PC-3 (cell line): Measurements from ENCODE around the gene DRD2.

Source experiments
- EZH2 ChIP-seq: fragments of 300-600 bp; sonication (generic); IDR thresholded peaks from one replicate; pipeline ENCODE4 v1.6.1; 2017; ENCODE audit warnings: antibody characterized with exemption, mild to moderate bottlenecking, low read length; ENCODE audit not compliant: unreplicated experiment
- EZH2phosphoT487 ChIP-seq: fragments of 300-600 bp; sonication (generic); IDR thresholded peaks from 2 replicates; pipeline ENCODE4 v1.6.1; 2018; ENCODE audit warnings: mild to moderate bottlenecking, antibody characterized with exemption, low read length, borderline replicate concordance
- TF ChIP-seq, protein P1 (sequence below): fragments of 300-600 bp; sonication (generic); conservative IDR thresholded peaks from 2 replicates; pipeline ENCODE4 v1.5.1; 2017; ENCODE audit warnings: antibody characterized with exemption, low read depth, mild to moderate bottlenecking, low read length

DNA sequence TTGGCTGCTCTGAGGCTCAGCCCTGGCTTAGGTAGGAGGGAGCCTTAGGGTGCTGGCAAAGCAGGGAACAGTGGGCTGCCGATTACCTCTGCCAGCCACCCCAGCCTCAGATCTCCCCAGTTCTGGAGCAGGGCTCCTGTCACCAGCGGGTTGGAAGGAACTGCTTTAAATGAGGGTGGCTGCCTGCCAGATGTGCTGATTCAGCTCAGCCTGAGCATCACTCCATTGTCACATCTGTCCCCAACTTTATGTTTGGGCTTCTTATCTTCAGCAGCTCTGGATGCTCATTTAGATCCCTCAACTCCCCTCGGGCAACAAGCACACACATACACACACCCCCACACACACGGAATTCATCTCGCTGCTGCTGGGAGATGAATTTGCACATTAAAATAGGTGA is 104.6 kb downstream of the DRD2 start:
- TF ChIP-seq, protein P1, sequence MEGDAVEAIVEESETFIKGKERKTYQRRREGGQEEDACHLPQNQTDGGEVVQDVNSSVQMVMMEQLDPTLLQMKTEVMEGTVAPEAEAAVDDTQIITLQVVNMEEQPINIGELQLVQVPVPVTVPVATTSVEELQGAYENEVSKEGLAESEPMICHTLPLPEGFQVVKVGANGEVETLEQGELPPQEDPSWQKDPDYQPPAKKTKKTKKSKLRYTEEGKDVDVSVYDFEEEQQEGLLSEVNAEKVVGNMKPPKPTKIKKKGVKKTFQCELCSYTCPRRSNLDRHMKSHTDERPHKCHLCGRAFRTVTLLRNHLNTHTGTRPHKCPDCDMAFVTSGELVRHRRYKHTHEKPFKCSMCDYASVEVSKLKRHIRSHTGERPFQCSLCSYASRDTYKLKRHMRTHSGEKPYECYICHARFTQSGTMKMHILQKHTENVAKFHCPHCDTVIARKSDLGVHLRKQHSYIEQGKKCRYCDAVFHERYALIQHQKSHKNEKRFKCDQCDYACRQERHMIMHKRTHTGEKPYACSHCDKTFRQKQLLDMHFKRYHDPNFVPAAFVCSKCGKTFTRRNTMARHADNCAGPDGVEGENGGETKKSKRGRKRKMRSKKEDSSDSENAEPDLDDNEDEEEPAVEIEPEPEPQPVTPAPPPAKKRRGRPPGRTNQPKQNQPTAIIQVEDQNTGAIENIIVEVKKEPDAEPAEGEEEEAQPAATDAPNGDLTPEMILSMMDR: no peak
- TF ChIP-seq EZH2 (no peak), EZH2phosphoT487 (no peak)
